ENCODE data around the gene NACC2. TPM values are rescaled to one million over a fixed set of nuclear protein-coding genes. Genes with fewer than 3 reads are reported as not detected.

NACC2 gene
- polyA plus RNA-seq, 3 donors from 2014 or later, result 2.1 to 6.2 (median 2.8) TPM

GRCh38 chr9:135984072-135984710 lies 110.9 kb downstream of the NACC2 start:
- peaks cover 0 to 3% of the 10 kb centered on the region in 2 donors for H3K4me1 Mint-ChIP-seq
- H3K4me3 Mint-ChIP-seq, result no peak overlapping the region
- no peaks in the 10 kb centered on the region for H3K36me3 Mint-ChIP-seq
- peaks cover 0 to 6% (median 2%) of the 10 kb centered on the region in 3 donors for H3K27me3 Mint-ChIP-seq (ENCODE audit: low read depth in 3 of 3)
- DNase-seq, result no peak
- H3K9me3 Mint-ChIP-seq, result no peaks in the 10 kb centered on the region
- H3K27ac Mint-ChIP-seq, result no peak overlapping the region

DNA sequence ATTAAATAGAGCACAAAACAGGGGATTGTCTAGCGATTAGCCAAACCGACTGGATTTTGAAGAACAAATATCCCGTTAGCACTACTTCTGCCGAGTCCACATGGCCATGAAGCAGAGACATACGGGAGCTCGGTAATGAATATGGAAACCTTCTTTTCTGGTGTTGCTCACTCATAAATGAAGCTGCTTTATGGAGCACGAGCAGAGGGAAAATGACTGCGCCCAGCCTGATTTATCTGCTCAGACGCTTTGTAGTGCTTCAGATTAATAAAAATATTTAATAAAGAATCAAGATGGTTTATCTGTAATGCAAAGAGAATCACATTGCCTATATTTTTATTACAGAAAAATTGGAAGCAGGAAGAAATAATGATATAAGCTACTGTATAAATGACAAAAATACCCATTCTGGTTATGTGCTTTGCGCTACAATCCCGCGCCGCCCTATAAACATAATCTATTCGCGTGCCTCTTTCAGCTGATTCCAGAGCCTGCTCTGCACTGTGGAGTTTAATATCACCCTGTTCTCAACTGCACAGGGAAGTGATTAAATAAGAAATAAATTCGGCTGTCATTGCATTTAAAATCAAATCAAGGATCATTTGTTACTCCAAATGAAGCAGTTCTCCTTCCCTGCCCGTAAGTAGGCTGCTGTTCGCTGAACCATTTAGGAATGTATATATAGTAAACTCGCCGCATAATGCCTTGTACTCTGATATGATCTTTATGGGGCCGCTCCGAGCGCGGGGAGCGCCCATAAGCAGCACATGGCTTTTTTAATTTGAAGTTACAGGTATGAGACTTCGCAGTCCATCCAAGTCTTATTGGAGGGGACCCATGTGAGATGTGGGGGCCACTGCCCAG lies 111.6 kb downstream of the NACC2 start:
- H3K27me3 Mint-ChIP-seq (ENCODE audit: low read depth in 3 of 3), result peaks cover 0 to 9% (median 6%) of the 10 kb centered on the region in 3 donors
- H3K4me1 Mint-ChIP-seq, result peaks cover 0 to 8% of the 10 kb centered on the region in 2 donors
- no peak overlapping the region for H3K4me3 Mint-ChIP-seq
- no peaks in the 10 kb centered on the region for H3K9me3 Mint-ChIP-seq
- no peak overlapping the region for H3K27ac Mint-ChIP-seq
- DNase-seq, result no peak
- no peaks in the 10 kb centered on the region for H3K36me3 Mint-ChIP-seq

DNA sequence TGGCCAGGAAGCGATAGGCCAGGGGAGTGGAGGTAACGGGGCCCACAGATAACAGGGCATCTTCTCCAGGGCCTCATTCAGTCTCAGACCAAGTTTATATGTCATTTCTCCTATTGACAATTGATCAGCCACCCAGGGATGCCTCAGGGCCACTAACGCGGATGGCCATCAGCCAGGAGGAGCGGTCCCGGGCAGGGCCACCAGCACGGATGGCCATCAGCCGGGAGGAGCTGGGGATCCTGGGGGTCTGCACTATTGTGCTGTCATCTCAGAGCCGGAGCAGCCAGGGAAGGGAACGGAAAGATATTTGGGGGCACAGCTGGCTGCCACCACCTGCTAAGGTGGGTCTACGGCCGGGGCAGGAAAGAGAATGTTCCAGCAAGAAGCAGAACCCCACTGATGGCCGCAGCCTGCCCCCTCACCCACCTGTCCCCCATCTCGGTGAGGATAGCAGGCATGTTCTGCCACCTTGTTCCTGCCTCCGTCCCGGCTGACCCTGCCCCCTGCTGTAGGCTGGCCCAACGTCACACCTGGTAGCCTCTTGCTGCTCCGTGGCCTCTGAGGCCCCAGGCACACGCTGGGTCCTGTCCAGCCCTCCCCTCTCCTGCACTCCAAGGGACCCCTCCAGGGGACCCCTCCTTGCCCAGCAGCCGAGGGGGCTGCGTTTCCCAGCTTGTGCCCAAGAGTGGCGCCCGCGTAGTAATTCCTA lies 112.4 kb downstream of the NACC2 start:
- Mint-ChIP-seq H3K9me3 (no peaks in the 10 kb centered on the region), H3K4me1 (peaks cover 0 to 8% of the 10 kb centered on the region in 2 donors), H3K27me3 (ENCODE audit: low read depth in 3 of 3) (peaks cover 0 to 9% (median 6%) of the 10 kb centered on the region in 3 donors), H3K36me3 (no peaks in the 10 kb centered on the region), H3K4me3 (no peak overlapping the region), H3K27ac (no peak overlapping the region)
- DNase-seq, result no peak

- Mint-ChIP-seq H3K36me3 (no peaks in the 10 kb centered on the region), H3K9me3 (no peaks in the 10 kb centered on the region), H3K4me1 (peaks cover 0 to 8% of the 10 kb centered on the region in 2 donors)
These were observed 114.0 kb downstream of the NACC2 start for GRCh38 chr9:135980926-135981630.

GRCh38 chr9:135979547-135980166 lies 115.4 kb downstream of the NACC2 start:
- H3K9me3 Mint-ChIP-seq, result no peaks in the 10 kb centered on the region
- no peak for DNase-seq
- H3K4me1 Mint-ChIP-seq, result peaks cover 0 to 8% of the 10 kb centered on the region in 2 donors
- no peaks in the 10 kb centered on the region for H3K36me3 Mint-ChIP-seq
- peaks cover 3 to 8% (median 6%) of the 10 kb centered on the region in 3 donors for H3K27me3 Mint-ChIP-seq (ENCODE audit: low read depth in 3 of 3)
- no peak overlapping the region for H3K4me3 Mint-ChIP-seq
- H3K27ac Mint-ChIP-seq, result no peak overlapping the region

More at GRCh38 chr9:135980926-135981630, 114.0 kb downstream of the NACC2 start:
- H3K27ac Mint-ChIP-seq, result no peak overlapping the region
- H3K4me3 Mint-ChIP-seq, result no peak overlapping the region
- no peak for DNase-seq
- H3K27me3 Mint-ChIP-seq (ENCODE audit: low read depth in 3 of 3), result peaks cover 3 to 9% (median 6%) of the 10 kb centered on the region in 3 donors

- Mint-ChIP-seq H3K27ac (no peak overlapping the region), H3K9me3 (no peaks in the 10 kb centered on the region), H3K4me1 (peaks cover 0 to 9% of the 10 kb centered on the region in 2 donors), H3K4me3 (peak overlapping the region in 1 of 5 donors; percentile 27), H3K27me3 (ENCODE audit: low read depth in 3 of 3) (peaks cover 3 to 8% (median 4%) of the 10 kb centered on the region in 3 donors), H3K36me3 (no peaks in the 10 kb centered on the region)
- DNase-seq, result peak in 2 of 3 donors; percentile 18 to 30
These were observed 116.2 kb downstream of the NACC2 start for GRCh38 chr9:135978642-135979546.

GRCh38 chr9:135976944-135977343 lies 118.1 kb downstream of the NACC2 start:
- H3K27ac Mint-ChIP-seq, result no peak overlapping the region

DNA sequence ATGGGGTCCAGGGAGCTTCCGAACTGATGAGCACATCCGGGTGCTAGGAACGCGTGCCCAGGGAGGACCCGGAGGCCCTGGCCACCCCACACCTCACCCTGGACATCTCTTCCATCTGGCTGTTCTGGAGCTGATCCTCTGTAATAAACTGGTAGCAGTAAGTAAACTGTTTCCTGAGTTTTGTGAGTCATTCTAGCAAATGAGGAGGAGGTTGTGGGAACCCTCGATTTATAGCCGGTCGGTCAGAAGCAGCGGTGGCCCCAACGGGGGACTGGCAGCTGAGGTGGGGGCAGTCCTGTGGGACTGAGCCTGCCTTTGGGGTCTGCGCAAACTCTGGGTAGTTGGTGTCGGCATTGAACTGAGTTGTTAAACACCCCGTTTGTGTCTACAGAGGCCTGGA lies 118.6 kb downstream of the NACC2 start:
- H3K27ac Mint-ChIP-seq, result no peak overlapping the region
- no peak overlapping the region for H3K4me3 Mint-ChIP-seq
- H3K36me3 Mint-ChIP-seq, result no peaks in the 10 kb centered on the region
- peaks cover 0 to 11% of the 10 kb centered on the region in 2 donors for H3K4me1 Mint-ChIP-seq
- H3K9me3 Mint-ChIP-seq, result no peaks in the 10 kb centered on the region
- peaks cover 3 to 8% (median 7%) of the 10 kb centered on the region in 3 donors for H3K27me3 Mint-ChIP-seq (ENCODE audit: low read depth in 3 of 3)
- no peak for DNase-seq

More at GRCh38 chr9:135976944-135977343, 118.1 kb downstream of the NACC2 start:
- Mint-ChIP-seq H3K4me1 (peaks cover 0 to 11% of the 10 kb centered on the region in 2 donors), H3K4me3 (no peak overlapping the region), H3K9me3 (no peaks in the 10 kb centered on the region), H3K27me3 (ENCODE audit: low read depth in 3 of 3) (peaks cover 3 to 8% (median 7%) of the 10 kb centered on the region in 3 donors), H3K36me3 (no peaks in the 10 kb centered on the region)
- no peak for DNase-seq

- Mint-ChIP-seq H3K9me3 (no peaks in the 10 kb centered on the region), H3K4me1 (peaks cover 0 to 11% of the 10 kb centered on the region in 2 donors), H3K27ac (no peak overlapping the region), H3K4me3 (no peak overlapping the region), H3K27me3 (ENCODE audit: low read depth in 3 of 3) (peaks cover 3 to 8% (median 7%) of the 10 kb centered on the region in 3 donors), H3K36me3 (no peaks in the 10 kb centered on the region)
- no peak for DNase-seq
These were observed 119.3 kb downstream of the NACC2 start for GRCh38 chr9:135975834-135976233.

DNA sequence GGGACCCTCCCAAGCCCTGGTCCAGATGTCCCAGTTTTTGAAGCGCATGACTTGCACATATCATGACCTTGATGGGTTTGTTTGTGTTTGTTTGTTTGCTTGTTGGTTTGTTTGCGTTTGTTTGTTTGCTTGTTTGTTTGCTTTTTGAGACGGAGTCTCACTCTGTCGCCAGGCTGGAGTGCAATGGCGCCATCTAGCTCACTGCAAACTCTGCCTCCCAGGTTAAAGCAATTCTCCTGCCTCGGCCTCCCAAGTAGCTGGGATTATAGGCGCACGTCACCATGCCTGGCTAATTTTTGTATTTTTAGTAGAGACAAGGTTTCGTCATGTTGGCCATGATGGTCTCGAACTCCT lies 120.9 kb downstream of the NACC2 start:
- H3K27me3 Mint-ChIP-seq (ENCODE audit: low read depth in 3 of 3), result peaks cover 3 to 7% (median 6%) of the 10 kb centered on the region in 3 donors
- no peaks in the 10 kb centered on the region for H3K9me3 Mint-ChIP-seq
- no peak overlapping the region for H3K4me3 Mint-ChIP-seq
- no peaks in the 10 kb centered on the region for H3K36me3 Mint-ChIP-seq
- no peak for DNase-seq
- H3K27ac Mint-ChIP-seq, result no peak overlapping the region
- peaks cover 0 to 8% of the 10 kb centered on the region in 2 donors for H3K4me1 Mint-ChIP-seq

DNA sequence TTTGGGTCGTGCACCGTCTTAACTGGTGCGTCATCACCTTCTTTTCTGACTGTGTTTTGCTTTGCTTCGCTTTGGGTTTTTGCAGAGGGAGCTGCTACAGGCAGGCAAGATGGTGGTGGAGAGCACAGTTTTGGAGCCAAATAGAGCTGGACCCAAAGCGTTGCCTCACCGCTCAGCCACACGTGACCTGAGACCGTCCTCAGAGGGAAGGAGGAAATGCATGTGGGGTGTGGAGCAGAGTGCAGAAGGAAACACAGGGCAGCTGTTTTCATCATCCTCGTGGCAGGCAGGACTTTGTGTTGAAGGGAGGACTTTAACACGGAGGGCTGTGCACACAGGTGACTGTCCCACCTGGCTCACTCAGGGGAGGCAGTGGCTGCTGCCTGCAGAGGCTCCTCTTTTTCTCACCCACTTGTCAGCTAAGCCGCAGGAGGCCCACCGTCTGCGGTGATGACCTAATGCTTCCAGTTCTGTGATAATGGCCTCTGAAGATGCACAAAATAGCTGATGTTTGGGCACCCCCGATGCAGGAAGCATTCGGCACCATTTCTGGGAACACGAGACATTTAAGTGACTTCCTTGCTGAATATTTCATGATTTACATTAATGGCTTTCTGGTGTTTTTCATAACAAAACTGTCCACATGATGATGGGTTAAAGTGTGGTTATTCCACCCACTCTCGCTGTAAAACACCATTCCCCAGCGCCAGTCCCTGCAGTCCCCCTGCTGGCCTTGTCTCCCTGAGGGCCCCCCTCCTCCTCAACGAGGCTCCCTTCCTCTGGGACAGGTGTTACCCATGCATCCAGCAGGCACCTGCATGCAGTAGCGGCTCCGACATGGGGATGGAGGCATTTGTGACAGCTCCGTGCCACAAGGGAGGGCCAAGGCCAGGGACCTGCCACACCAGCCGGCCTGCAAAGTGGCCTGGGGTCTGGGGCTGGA lies 121.5 kb downstream of the NACC2 start:
- Mint-ChIP-seq H3K36me3 (no peaks in the 10 kb centered on the region), H3K27ac (no peak overlapping the region)

More for the DNA sequence above, 121.5 kb downstream of the NACC2 start:
- DNase-seq, result no peak
- H3K27me3 Mint-ChIP-seq (ENCODE audit: low read depth in 3 of 3), result peaks cover 3% of the 10 kb centered on the region in 3 donors
- no peak overlapping the region for H3K4me3 Mint-ChIP-seq
- no peaks in the 10 kb centered on the region for H3K9me3 Mint-ChIP-seq
- H3K4me1 Mint-ChIP-seq, result peaks cover 0 to 3% of the 10 kb centered on the region in 2 donors
